Activated CD4-positive, alpha-beta T cell treated with anti-CD3 and anti-CD28 coated beads for 36 hours (primary cell): ENCODE data around the gene UBD. TPM values are rescaled to one million over a fixed set of nuclear protein-coding genes. Genes with fewer than 3 reads are reported as not detected.

ENCODE experiments used
- ATAC-seq: fragments of 200-7000 bp; cut with Tn5 transposase; one replicate; pipeline ENCODE4 v1.10.0; 2021; ENCODE audit warnings: mild to moderate bottlenecking, moderate library complexity
- CTCF ChIA-PET: fragments of 350-600 bp; sonication (Branson Sonifier 250); formaldehyde crosslinking; loops from one replicate; lab custom pipeline; 2021; ENCODE audit warnings: antibody characterized with exemption; lab: Charles Lee
- POLR2A ChIA-PET: fragments of 350-600 bp; sonication (Branson Sonifier 250); formaldehyde crosslinking; loops from one replicate; lab custom pipeline; 2021; ENCODE audit warnings: antibody characterized with exemption, inconsistent platforms; lab: Charles Lee
- DNase-seq: peaks from one replicate; pipeline ENCODE4 v3.0.0-alpha.2; 2020
- H3K27ac Mint-ChIP-seq: one replicate; pipeline ENCODE4 v1.8.0; 2021; ENCODE audit warnings: mixed read lengths
- H3K27me3 Mint-ChIP-seq: one replicate; pipeline ENCODE4 v1.8.0; 2021; ENCODE audit warnings: mixed read lengths
- H3K36me3 Mint-ChIP-seq: one replicate; pipeline ENCODE4 v1.8.0; 2021; ENCODE audit warnings: low read depth, mixed read lengths
- H3K4me1 Mint-ChIP-seq: one replicate; pipeline ENCODE4 v1.8.0; 2021; ENCODE audit warnings: mixed read lengths
- H3K4me3 Mint-ChIP-seq: one replicate; pipeline ENCODE4 v1.8.0; 2021; ENCODE audit warnings: mild to moderate bottlenecking, moderate library complexity, mixed read lengths
- H3K9me3 Mint-ChIP-seq: one replicate; pipeline ENCODE4 v1.8.0; 2021; ENCODE audit warnings: low read depth, mixed read lengths
- intact Hi-C, 2 experiments: fragments of 100-400 bp; cut with DNase I in 1 of 2; cut with micrococcal nuclease in 1 of 2; formaldehyde crosslinking; loops; one replicate each; pipeline versions ENCODE4 v1.14.2 to v1.15.1; 2022 to 2024; cut with DNase I, micrococcal nuclease
- total RNA-seq, 2 experiments: library from RNA; stranded (reverse); gene quantifications; one replicate each; pipeline ENCODE4 v1.2.3, GENCODE V29; 2021

UBD gene
- total RNA-seq = under 1 TPM in 1 of 2 experiments, not detected in 1; 0.32 TPM

- no peaks in the 10 kb centered on the region for H3K9me3 Mint-ChIP-seq
- H3K36me3 Mint-ChIP-seq = no peaks in the 10 kb centered on the region
- H3K27ac Mint-ChIP-seq = no peak within 1 kb of the TSS
- H3K27me3 Mint-ChIP-seq = peaks cover 48% of the 10 kb centered on the region
- intact Hi-C loops = no loop called here
- POLR2A ChIA-PET = no interaction called here
- ATAC-seq = no peak
- CTCF ChIA-PET = interaction anchor here (0.9 to 1.5 kb wide), 4 partner anchors 7 to 94 kb away, joined by 3 to 4 read pairs (median 3); no protein-coding TSS in a partner anchor
- no peak for DNase-seq
- H3K4me3 Mint-ChIP-seq = no peak within 1 kb of the TSS
- H3K4me1 Mint-ChIP-seq = peaks cover 3% of the 10 kb centered on the region
Measured at GRCh38 chr6:29559524-29560287, at the start of gene UBD. UBD (minus strand) TSS chr6:29559732; CDS start chr6:29559701, 31 bp downstream.

GRCh38 chr6:29608131-29608530, 48.6 kb upstream of the UBD start:
- no peak overlapping the region for H3K4me3 Mint-ChIP-seq
- DNase-seq (no peak), ATAC-seq (no peak)
- H3K27me3 Mint-ChIP-seq = no peaks in the 10 kb centered on the region
- ChIA-PET POLR2A (no interaction called here), CTCF (interaction anchor here (1.5 kb wide), 1 partner anchor 11 kb away, joined by 4 read pairs; no protein-coding TSS in a partner anchor)
- no peaks in the 10 kb centered on the region for H3K4me1 Mint-ChIP-seq
- peaks cover 23% of the 10 kb centered on the region for H3K36me3 Mint-ChIP-seq
- intact Hi-C loops = no loop called here
- H3K9me3 Mint-ChIP-seq = no peaks in the 10 kb centered on the region
- H3K27ac Mint-ChIP-seq = no peak overlapping the region

- no peak for ATAC-seq
- intact Hi-C loops = no loop called here
- no peaks in the 10 kb centered on the region for H3K27me3 Mint-ChIP-seq
- POLR2A ChIA-PET = no interaction called here
- CTCF ChIA-PET = interaction anchor here (0.8 kb wide), 1 partner anchor 50 kb away, joined by 3 read pairs; no protein-coding TSS in a partner anchor
- no peaks in the 10 kb centered on the region for H3K4me1 Mint-ChIP-seq
- DNase-seq = no peak
- no peak overlapping the region for H3K27ac Mint-ChIP-seq
- no peak overlapping the region for H3K4me3 Mint-ChIP-seq
- peaks cover 19% of the 10 kb centered on the region for H3K36me3 Mint-ChIP-seq
- H3K9me3 Mint-ChIP-seq = no peaks in the 10 kb centered on the region
Measured at GRCh38 chr6:29603930-29604329, 44.4 kb upstream of the UBD start.

GRCh38 chr6:29603456-29603855, 43.9 kb upstream of the UBD start:
- no peak for ATAC-seq
- Mint-ChIP-seq H3K4me3 (no peak overlapping the region), H3K27ac (no peak overlapping the region), H3K9me3 (no peaks in the 10 kb centered on the region), H3K4me1 (no peaks in the 10 kb centered on the region), H3K27me3 (no peaks in the 10 kb centered on the region), H3K36me3 (peaks cover 19% of the 10 kb centered on the region)
- CTCF ChIA-PET = interaction anchor here (0.6 kb wide), 1 partner anchor 23 kb away, joined by 3 read pairs; no protein-coding TSS in a partner anchor
- DNase-seq = no peak
- POLR2A ChIA-PET = no interaction called here
- intact Hi-C loops = no loop called here

- H3K4me1 Mint-ChIP-seq = no peaks in the 10 kb centered on the region
- no peaks in the 10 kb centered on the region for H3K27me3 Mint-ChIP-seq
- no peak for ATAC-seq
- peak; percentile 27 for DNase-seq
- H3K4me3 Mint-ChIP-seq = no peak overlapping the region
- H3K36me3 Mint-ChIP-seq = peaks cover 18% of the 10 kb centered on the region
- ChIA-PET POLR2A (no interaction called here), CTCF (interaction anchor here (0.6 kb wide), 1 partner anchor 24 kb away, joined by 3 read pairs; no protein-coding TSS in a partner anchor)
- no peaks in the 10 kb centered on the region for H3K9me3 Mint-ChIP-seq
- no peak overlapping the region for H3K27ac Mint-ChIP-seq
- intact Hi-C loops = no loop called here
Measured at GRCh38 chr6:29602564-29603361, 43.2 kb upstream of the UBD start.

GRCh38 chr6:29598172-29598747, 38.7 kb upstream of the UBD start:
- ATAC-seq (no peak), DNase-seq (no peak)
- Mint-ChIP-seq H3K9me3 (no peaks in the 10 kb centered on the region), H3K27me3 (no peaks in the 10 kb centered on the region), H3K4me1 (no peaks in the 10 kb centered on the region), H3K27ac (no peak overlapping the region), H3K4me3 (no peak overlapping the region), H3K36me3 (peaks cover 7% of the 10 kb centered on the region)
- CTCF ChIA-PET = interaction anchor here (0.8 to 2.0 kb wide), 4 partner anchors 9 to 58 kb away, joined by 3 to 7 read pairs (median 4); no protein-coding TSS in a partner anchor
- intact Hi-C loops = loop anchor here in 1 of 2 experiments (10.0 kb wide), 2 partner anchors 553 to 763 kb away; partner anchors contain the start of gene OR2W1
- POLR2A ChIA-PET = interaction anchor here (0.5 kb wide), 1 partner anchor 304 kb away, joined by 6 read pairs; no protein-coding TSS in a partner anchor

- ChIA-PET POLR2A (no interaction called here), CTCF (interaction anchor here (0.6 to 2.0 kb wide), 5 partner anchors 8 to 924 kb away, joined by 3 to 7 read pairs (median 3); no protein-coding TSS in a partner anchor)
- Mint-ChIP-seq H3K9me3 (no peaks in the 10 kb centered on the region), H3K4me3 (no peak overlapping the region), H3K4me1 (no peaks in the 10 kb centered on the region), H3K27ac (no peak overlapping the region), H3K27me3 (no peaks in the 10 kb centered on the region), H3K36me3 (peaks cover 3% of the 10 kb centered on the region)
- intact Hi-C loops = loop anchor here in 1 of 2 experiments (10.0 kb wide), 2 partner anchors 552 to 762 kb away; partner anchors contain the start of gene OR2W1
- ATAC-seq = no peak
- DNase-seq = no peak
Measured at GRCh38 chr6:29597184-29597583, 37.7 kb upstream of the UBD start.

- CTCF ChIA-PET = interaction anchor here (2.0 kb wide), 1 partner anchor 11 kb away, joined by 4 read pairs; no protein-coding TSS in a partner anchor
Measured at GRCh38 chr6:29596381-29596900, 36.9 kb upstream of the UBD start.

GRCh38 chr6:29593199-29593855, 33.8 kb upstream of the UBD start:
- DNase-seq (no peak), ATAC-seq (no peak)
- Mint-ChIP-seq H3K4me1 (no peaks in the 10 kb centered on the region), H3K4me3 (no peak overlapping the region), H3K27me3 (peaks cover 2% of the 10 kb centered on the region), H3K36me3 (no peaks in the 10 kb centered on the region), H3K27ac (no peak overlapping the region), H3K9me3 (no peaks in the 10 kb centered on the region)
- ChIA-PET CTCF (no interaction called here), POLR2A (no interaction called here)
- intact Hi-C loops = loop anchor here in 1 of 2 experiments (10.0 kb wide), 2 partner anchors 549 to 759 kb away; partner anchors contain the start of gene OR2W1

More at GRCh38 chr6:29596381-29596900, 36.9 kb upstream of the UBD start:
- ATAC-seq = no peak
- DNase-seq = no peak
- Mint-ChIP-seq H3K9me3 (no peaks in the 10 kb centered on the region), H3K4me1 (no peaks in the 10 kb centered on the region), H3K36me3 (peaks cover 2% of the 10 kb centered on the region), H3K4me3 (no peak overlapping the region), H3K27me3 (no peaks in the 10 kb centered on the region), H3K27ac (no peak overlapping the region)
- POLR2A ChIA-PET = interaction anchor here (0.7 kb wide), 1 partner anchor 58 kb away, joined by 5 read pairs; no protein-coding TSS in a partner anchor
- intact Hi-C loops = loop anchor here in 1 of 2 experiments (10.0 kb wide), 2 partner anchors 552 to 762 kb away; partner anchors contain the start of gene OR2W1

- Mint-ChIP-seq H3K4me3 (no peak overlapping the region), H3K9me3 (no peaks in the 10 kb centered on the region), H3K36me3 (no peaks in the 10 kb centered on the region), H3K27ac (no peak overlapping the region), H3K27me3 (peaks cover 2% of the 10 kb centered on the region), H3K4me1 (no peaks in the 10 kb centered on the region)
- ATAC-seq = no peak
- CTCF ChIA-PET = interaction anchor here (1.3 kb wide), 1 partner anchor 22 kb away, joined by 3 read pairs; no protein-coding TSS in a partner anchor
- intact Hi-C loops = loop anchor here in 1 of 2 experiments (10.0 kb wide), 2 partner anchors 547 to 757 kb away; partner anchors contain the start of gene OR2W1
- DNase-seq = no peak
- POLR2A ChIA-PET = no interaction called here
Measured at GRCh38 chr6:29591677-29592076, 32.1 kb upstream of the UBD start.
